ENCODE measurements around the gene SON.
"Not testable (repeated sequence)": the region's sequence is repeated elsewhere in the genome, so short reads cannot be mapped to it uniquely, and the experiment has no call there.

SON gene

DNA sequence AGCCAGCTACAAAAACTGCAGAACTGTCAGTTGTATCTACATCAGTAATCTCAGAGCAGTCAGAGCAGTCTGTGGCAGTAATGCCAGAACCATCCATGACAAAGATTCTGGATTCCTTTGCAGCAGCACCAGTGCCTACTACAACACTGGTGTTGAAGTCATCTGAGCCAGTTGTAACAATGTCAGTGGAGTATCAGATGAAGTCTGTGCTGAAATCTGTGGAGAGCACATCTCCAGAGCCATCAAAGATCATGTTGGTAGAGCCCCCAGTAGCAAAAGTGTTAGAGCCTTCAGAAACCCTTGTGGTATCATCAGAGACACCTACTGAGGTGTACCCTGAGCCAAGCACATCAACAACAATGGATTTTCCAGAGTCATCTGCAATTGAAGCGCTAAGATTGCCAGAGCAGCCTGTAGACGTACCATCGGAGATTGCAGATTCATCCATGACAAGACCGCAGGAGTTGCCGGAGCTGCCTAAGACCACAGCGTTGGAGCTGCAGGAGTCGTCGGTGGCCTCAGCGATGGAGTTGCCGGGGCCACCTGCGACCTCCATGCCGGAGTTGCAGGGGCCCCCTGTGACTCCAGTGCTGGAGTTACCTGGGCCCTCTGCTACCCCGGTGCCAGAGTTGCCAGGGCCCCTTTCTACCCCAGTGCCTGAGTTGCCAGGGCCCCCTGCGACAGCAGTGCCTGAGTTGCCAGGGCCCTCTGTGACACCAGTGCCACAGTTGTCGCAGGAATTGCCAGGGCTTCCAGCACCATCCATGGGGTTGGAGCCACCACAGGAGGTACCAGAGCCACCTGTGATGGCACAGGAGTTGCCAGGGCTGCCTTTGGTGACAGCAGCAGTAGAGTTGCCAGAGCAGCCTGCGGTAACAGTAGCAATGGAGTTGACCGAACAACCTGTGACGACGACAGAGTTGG is 7.3 kb downstream of the SON start:
- no peak for DNase-seq

DNA sequence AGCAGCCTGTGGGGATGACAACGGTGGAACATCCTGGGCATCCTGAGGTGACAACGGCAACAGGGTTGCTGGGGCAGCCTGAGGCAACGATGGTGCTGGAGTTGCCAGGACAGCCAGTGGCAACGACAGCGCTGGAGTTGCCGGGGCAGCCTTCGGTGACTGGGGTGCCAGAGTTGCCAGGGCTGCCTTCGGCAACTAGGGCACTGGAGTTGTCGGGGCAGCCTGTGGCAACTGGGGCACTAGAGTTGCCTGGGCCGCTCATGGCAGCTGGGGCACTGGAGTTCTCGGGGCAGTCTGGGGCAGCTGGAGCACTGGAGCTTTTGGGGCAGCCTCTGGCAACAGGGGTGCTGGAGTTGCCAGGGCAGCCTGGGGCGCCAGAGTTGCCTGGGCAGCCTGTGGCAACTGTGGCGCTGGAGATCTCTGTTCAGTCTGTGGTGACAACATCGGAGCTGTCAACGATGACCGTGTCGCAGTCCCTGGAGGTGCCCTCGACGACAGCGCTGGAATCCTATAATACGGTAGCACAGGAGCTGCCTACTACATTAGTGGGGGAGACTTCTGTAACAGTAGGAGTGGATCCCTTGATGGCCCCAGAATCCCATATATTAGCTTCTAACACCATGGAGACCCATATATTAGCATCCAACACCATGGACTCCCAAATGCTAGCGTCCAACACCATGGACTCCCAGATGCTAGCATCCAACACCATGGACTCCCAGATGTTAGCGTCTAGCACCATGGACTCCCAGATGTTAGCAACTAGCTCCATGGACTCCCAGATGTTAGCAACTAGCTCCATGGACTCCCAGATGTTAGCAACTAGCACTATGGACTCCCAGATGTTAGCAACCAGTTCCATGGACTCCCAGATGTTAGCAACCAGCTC is 8.2 kb downstream of the SON start:
- DNase-seq = no peak

DNA sequence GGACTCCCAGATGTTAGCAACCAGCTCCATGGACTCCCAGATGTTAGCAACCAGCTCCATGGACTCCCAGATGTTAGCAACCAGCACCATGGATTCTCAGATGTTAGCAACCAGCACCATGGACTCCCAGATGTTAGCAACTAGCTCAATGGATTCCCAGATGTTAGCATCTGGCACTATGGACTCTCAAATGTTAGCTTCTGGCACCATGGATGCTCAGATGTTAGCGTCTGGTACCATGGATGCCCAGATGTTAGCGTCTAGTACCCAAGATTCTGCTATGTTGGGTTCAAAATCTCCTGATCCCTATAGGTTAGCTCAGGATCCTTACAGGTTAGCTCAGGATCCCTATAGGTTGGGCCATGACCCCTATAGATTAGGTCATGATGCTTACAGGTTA is 8.8 kb downstream of the SON start:
- no peak for DNase-seq

DNA sequence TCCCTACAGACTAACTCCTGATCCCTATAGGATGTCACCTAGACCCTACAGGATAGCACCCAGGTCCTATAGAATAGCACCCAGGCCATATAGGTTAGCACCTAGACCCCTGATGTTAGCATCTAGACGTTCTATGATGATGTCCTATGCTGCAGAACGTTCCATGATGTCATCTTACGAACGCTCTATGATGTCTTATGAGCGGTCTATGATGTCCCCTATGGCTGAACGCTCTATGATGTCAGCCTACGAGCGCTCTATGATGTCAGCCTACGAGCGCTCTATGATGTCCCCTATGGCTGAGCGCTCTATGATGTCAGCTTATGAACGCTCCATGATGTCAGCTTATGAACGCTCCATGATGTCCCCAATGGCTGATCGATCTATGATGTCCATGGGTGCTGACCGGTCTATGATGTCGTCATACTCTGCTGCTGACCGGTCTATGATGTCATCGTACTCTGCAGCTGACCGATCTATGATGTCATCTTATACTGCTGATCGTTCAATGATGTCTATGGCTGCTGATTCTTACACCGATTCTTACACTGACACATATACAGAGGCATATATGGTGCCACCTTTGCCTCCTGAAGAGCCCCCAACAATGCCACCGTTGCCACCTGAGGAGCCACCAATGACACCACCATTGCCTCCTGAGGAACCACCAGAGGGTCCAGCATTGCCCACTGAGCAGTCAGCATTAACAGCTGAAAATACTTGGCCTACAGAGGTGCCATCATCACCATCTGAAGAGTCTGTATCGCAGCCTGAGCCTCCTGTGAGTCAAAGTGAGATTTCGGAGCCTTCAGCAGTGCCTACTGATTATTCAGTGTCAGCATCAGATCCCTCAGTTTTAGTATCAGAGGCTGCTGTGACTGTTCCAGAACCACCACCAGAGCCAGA is 9.5 kb downstream of the SON start:
- no peak for DNase-seq

DNA sequence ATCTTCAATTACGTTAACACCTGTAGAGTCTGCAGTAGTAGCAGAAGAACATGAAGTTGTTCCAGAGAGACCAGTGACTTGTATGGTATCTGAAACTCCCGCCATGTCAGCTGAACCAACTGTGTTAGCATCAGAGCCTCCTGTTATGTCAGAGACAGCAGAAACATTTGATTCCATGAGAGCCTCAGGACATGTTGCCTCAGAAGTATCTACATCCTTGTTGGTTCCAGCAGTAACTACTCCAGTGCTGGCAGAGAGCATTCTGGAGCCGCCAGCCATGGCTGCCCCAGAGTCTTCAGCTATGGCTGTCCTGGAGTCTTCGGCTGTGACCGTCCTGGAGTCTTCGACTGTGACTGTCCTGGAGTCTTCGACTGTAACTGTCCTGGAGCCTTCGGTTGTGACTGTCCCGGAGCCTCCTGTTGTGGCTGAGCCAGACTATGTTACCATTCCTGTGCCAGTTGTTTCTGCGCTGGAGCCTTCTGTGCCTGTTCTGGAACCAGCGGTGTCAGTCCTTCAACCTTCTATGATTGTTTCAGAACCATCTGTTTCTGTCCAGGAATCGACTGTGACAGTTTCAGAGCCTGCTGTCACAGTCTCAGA is 10.3 kb downstream of the SON start:
- no peak for DNase-seq

DNA sequence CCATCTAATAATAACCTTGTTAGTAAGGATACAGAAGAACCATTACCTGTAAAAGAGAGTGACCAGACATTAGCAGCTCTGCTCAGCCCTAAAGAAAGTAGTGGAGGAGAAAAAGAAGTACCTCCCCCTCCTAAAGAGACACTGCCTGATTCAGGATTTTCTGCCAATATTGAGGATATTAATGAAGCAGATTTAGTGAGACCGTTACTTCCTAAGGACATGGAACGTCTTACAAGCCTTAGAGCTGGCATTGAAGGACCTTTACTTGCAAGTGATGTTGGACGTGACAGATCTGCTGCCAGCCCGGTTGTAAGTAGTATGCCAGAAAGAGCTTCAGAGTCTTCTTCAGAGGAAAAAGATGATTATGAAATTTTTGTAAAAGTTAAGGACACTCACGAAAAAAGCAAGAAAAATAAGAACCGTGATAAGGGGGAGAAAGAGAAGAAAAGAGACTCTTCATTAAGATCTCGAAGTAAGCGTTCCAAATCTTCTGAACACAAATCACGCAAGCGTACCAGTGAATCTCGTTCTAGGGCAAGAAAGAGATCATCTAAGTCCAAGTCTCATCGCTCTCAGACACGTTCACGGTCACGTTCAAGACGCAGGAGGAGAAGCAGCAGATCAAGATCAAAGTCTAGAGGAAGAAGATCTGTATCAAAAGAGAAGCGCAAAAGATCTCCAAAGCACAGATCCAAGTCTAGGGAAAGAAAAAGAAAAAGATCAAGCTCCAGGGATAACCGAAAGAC is 11.6 kb downstream of the SON start:
- no peak for DNase-seq

DNA sequence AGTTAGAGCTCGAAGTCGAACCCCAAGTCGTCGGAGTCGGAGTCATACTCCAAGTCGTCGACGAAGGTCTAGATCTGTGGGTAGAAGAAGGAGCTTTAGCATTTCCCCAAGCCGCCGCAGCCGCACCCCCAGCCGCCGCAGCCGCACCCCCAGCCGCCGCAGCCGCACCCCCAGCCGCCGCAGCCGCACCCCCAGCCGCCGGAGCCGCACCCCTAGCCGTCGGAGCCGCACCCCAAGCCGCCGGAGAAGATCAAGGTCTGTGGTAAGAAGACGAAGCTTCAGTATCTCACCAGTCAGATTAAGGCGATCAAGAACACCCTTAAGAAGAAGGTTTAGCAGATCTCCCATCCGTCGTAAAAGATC is 12.1 kb downstream of the SON start:
- DNase-seq = no peak

DNA sequence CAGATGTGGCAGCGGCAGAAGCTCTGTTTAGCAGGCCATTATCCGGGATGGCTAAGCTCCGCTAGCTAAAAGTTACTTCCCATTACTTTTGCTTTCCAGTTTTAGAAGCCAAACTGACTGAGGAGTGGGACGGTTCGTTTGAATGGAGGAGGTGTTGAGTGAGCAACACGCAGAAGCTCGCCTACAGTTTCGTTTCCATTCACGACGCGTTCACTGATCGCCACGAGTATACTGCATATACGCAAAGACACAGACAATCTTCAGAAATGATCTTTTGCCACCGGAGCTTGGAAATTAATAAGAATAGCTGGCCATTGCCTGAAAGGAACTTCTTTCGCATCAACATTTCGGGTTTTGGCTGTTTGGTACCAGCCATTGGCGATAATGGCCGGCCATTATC is 14.6 kb downstream of the SON start:
- DNase-seq = no peak

DNA sequence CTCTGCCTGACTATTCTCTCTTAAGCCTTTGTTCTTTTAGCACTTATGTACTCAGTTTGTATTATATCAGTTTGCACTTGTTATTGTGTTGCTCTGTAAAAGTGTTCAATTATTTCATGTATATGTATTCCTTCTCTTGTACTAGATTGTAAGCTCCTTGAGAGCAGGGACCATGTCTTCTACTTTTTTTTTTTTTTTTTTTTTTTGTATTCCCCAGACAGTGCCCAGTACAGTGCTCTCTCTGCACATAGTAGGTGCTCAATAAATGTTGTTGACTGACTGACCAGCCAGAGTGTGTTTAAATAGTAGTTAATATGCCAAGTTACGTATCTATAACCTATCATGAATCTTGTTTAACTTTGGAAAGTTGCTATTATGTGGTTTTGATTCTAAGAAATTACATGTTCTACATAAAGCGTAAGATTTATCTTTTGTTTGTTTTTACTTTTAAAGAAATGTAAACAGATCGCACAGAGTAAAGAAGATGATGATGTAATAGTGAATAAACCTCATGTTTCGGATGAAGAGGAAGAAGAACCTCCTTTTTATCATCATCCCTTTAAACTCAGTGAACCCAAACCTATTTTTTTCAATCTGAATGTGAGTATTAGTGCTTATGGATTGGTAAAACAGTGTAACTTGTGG is 16.1 kb downstream of the SON start:
- no peak for DNase-seq

DNA sequence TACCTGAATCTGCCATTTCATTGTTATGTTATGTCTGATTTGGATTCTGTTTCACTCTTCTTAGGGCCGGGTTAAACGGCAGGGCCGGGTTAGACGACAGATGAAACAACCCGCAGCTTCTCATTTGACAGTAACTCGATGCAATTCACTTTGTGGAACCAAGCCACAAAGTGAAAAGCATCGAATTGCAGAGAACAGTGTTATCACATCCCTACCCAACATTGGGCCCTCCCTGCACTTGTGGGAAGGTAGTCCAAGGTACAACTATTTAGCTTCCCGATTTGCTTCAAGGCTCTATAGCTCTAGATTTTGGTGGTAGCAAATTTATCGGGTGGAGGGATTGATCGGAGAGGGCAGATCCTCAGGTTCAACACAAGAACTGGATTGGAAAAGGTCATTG is 17.0 kb downstream of the SON start:
- no peak for DNase-seq

DNA sequence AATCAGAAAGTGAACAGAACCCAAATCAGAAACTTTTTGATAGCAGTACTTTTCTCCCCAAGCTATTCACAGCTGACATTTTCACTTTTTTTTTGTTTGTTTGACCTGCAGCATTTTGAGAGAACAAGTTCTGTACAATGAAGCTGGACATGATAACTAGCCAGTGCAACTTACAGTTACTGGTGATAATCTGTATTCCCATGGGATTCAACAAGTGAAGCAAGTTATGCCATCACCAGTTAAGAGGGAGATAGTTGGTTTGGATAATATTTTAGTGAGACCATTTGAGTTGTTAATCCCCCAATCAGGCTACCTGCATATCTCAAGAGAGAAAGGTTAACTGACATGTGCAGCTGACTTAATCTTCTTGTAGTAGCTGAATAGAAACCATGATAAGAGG is 18.1 kb downstream of the SON start:
- no peak for DNase-seq

DNA sequence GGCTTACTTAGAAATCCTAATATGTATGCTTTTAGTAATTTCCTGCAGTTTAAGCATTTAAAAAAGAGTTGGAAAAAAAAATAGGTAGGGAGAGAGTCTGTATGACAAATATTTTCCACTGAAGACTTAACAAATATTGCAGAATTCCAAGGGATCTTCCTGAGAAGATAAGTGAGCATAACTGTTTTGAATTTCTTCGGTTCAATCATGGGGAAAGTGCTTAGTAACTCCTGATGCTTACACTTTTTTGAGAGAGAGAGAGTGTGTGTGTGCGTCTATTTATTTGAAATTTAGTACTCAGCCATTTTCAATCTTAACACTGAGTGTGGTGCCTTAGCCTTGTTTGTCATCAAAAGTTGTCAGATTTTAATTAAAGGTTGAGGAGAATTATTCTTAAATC is 18.5 kb downstream of the SON start:
- no peak for DNase-seq

DNA sequence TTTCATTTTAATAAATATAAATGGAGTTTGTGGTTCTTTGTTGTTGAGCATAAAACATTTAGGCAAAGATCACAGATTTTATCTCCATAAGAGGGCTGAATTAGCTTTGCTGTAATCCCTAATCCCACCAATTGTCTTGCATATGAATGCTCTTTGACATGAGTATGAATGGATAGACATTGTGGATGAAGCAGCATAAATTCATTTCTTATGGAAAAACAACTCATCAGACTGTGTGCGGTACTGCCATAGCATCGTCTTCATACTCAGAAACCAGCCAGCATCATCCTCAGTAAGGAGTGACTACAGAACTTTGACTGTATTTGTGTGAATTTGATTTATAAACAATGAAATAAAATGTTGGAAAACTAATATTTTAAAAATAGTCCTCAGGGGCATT is 19.6 kb downstream of the SON start:
- no peak for DNase-seq

DNA sequence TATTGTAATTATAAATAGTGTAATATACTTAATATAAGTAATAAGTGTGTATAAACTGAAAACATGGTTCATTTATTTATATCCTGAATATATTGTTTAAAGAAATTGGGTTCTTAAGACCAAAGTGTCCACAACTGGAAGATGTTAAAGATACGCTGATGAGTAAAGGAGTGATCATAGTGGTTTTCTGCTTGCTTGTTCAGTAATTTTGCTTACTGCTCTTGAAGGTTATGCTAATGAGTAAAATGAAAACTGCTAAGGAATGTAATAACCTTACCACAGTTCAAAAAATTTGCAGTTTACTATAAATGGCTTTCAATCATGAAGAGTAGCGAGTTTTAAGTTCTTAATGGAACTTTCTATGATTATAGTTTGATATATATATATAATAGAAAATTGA is 23.7 kb downstream of the SON start:
- no peak for DNase-seq

DNA sequence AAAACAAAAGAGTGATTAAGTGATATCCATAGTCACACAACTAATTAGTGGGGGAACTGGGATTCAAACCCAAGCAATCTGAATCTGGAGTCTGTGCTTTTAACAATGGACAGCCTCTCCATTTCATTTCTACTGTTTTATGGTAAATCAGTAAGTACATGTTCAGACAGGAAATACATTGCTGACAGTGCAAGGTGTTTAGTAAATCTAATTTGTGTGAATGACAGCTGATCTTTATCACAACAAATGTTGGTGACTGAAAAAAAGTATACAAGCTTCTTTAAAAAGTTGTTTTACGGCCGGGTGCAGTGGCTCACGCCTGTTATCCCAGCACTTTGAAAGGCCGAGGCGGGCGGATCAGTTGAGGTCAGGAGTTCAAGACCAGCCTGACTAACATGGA is 25.1 kb downstream of the SON start:
- DNase-seq = no peak

DNA sequence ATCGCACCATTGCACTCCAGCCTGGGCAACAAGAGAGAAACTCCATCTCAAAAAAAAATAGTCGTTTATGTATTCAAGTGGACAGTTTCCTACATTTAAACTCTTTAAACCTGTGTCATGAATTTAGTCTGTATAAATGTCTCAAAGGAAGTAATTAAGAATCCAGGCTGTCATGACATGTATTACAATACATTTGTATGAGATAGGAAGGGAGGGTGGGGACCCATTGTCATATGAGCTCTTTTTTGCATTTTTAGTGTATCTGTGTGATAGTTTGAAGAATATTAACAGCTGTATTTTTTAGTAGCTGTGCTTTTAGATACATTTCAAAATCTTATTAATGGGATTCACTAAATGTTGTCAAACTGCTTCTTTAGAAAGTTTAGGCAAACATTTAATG is 25.6 kb downstream of the SON start:
- DNase-seq = no peak

DNA sequence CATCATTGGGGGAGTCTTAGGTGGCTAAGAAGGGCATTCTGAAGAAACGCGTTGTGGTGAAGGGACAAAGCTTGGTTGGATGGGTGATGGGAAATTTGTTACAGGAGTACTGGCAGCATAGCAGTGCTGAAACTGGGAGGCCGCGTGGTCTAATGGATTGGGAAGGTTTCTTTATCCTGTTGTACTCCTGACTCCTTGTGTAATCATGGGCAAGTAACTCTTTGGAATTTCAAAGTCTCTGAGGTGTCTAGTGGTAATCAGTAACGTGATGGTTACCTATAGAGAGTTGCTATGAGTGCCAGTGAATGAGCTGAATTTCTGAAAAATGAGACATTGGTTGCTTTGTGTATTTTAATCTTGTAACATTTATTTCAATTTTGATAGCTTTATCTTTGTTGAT is 27.2 kb downstream of the SON start:
- no peak for DNase-seq

DNA sequence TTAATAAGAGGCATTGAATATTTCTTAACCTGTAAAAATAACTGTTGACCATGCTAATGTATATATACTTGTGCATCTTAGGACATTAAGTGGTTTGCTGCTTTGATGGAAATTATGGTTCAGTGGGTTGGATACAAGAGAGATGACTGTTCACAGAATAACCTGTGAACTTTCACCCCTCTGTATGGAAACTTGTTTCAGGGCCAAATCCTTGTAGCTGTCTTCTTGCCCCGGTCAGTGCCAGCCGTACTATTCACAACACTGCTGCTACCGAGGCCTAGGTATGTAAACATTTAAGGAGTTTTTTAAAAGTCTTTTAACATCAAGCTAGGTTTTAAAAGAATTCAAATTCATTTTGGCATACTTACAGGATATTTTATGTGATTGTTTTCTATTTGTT is 29.5 kb downstream of the SON start:
- no peak for DNase-seq

DNA sequence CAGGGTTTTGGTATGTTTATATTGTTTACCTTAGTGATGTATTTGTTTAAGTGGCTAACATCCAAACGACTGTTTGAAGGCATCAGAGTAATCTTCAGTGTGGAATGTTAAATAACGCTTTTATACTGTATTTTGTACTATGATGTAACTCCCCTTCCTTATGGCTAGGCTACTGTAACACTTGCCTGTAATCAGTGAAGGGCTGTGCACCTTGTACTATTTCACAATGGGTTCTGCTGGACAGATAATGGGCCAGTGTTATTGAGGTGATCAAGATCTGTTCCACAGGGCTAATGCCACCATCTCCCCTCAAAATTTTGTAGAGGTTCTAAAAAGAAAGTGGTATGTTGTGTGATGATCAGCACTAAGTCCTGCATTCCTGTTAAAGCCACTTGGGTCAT is 33.9 kb downstream of the SON start:
- not testable (repeated sequence) for DNase-seq

DNA sequence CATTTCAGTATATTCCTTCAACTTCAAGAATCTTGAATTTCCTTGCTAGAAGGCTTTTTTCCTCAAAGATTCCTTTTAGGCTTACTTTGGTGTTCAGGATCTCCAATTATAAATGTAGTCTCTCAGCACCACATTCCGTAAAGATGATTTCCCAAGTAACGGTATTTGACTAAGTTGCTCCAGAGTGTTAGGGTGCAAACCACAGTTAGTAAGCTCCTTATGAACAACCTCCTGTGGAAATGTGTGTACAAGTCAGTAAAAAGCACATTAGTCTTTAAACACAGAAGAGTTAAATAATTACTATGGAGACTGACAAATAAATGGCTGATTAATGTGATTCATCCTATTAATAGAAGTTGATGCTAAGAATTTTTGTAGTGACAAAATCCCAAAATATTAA is 35.4 kb downstream of the SON start:
- no peak for DNase-seq

DNA sequence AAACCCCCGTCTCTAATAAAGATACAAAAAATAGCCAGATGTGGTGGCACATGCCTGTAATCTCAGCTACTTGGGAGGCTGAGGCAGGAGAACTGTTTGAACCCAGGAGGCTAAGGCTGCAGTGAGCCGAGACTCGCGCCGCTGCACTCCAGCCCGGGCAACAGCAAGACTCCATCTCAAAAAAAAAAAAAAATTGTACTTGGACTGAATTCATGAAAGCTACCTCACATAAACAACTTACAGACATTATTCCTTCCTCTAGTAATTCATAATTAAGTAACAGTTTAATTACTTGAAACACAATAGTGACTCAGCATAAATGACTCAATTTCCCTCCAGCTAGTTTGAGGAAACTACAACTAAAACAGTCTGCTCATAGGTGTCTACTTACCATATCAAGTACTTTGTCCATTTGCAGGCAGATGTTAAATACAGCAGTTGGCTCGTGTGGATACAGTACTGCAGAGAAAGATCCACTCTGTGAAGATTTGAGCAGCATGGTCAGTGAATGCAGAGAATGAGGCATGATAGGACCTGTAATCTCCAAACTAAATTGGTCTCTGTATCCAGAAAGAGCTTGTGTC is 36.2 kb downstream of the SON start:
- DNase-seq = no peak
